Left lung (tissue), 10 donors: ENCODE data around the gene FLT4. TPM values are rescaled to one million over a fixed set of nuclear protein-coding genes. Genes with fewer than 3 reads are reported as not detected.

Experiments used
- ATAC-seq: fragments of 200-7000 bp; cut with Tn5 transposase; one replicate; pipeline ENCODE4 v1.9.1; 2020; ENCODE audit warnings: moderate library complexity
- DNase-seq, 4 donors: peaks; one replicate each; pipeline ENCODE4 v3.0.0-alpha.2; 2013 to 2020
- H3K27ac ChIP-seq, 2 donors: fragments of 200-600 bp; sonication (generic) in 1 of 2; one replicate each; pipeline versions ENCODE4 v1.5.0 to v1.8.0; 2020 to 2021
- H3K27me3 ChIP-seq, 2 donors: fragments of 200-600 bp; sonication (generic) in 1 of 2; one replicate each; pipeline versions ENCODE4 v1.5.0 to v1.8.0; 2020 to 2021
- H3K36me3 ChIP-seq, 2 donors: fragments of 200-600 bp; sonication (generic) in 1 of 2; one replicate each; pipeline versions ENCODE4 v1.5.0 to v1.8.0; 2020 to 2021
- H3K4me1 ChIP-seq, 2 donors: fragments of 200-600 bp; one replicate each; pipeline ENCODE4 v1.8.0; 2021
- H3K4me3 ChIP-seq, 2 donors: fragments of 200-600 bp; sonication (generic) in 1 of 2; one replicate each; pipeline versions ENCODE4 v1.5.0 to v1.8.0; 2020 to 2021; ENCODE audit warnings: mild to moderate bottlenecking in 1 of 2
- H3K9me3 ChIP-seq, 2 donors: fragments of 200-600 bp; sonication (generic) in 1 of 2; one replicate each; pipeline versions ENCODE4 v1.5.0 to v1.8.0; 2020 to 2021
- CTCF ChIP-seq, 2 donors: fragments of 200-600 bp; sonication (generic) in 1 of 2; IDR thresholded peaks; one replicate each; pipeline versions ENCODE4 v1.5.0 to v1.8.0; 2021; ENCODE audit warnings: antibody characterized with exemption in 2 of 2
- intact Hi-C, 2 donors: fragments of 100-400 bp; cut with DNase I; formaldehyde crosslinking; loops; one replicate each; pipeline versions ENCODE4 v1.11.2 to v1.14.2; 2022
- polyA plus RNA-seq, 6 donors: library from polyadenylated mRNA; unstranded; fragments of 120-200 nt; gene quantifications; one replicate each; pipeline ENCODE4 v1.2.1, GENCODE V29; 2013; ENCODE audit not compliant: insufficient read length in 6 of 6
- total RNA-seq, 2 donors: library from RNA; stranded (reverse); fragmentation: NEBNext Ultra II Directional; extraction: Animal tissue kit (Norgen Biotek cat#: 25700); gene quantifications; one replicate each; pipeline ENCODE4 v1.2.1, GENCODE V29; 2021
- donor health status: DM: no; HTN: yes; CAD: no.
- donor health status: DM: no; HTN: no; CAD: no.

The FLT4 gene
- total and polyA plus RNA-seq, 8 donors = 21.7 to 48.5 (median 38.2) TPM

GRCh38 chr5:180625791-180626660 lies 23.4 kb downstream of the FLT4 start:
- no peak for TF ChIP-seq CTCF (IDR thresholded peaks at IDR 0.05)
- peaks cover 0 to 11% of the 10 kb centered on the region in 2 donors for H3K4me1 ChIP-seq
- ATAC-seq (no peak), DNase-seq (peak in 1 of 4 donors; percentile 58)
- H3K27me3 ChIP-seq = peaks cover 0 to 7% of the 10 kb centered on the region in 2 donors
- no peak overlapping the region for H3K4me3 ChIP-seq
- no peaks in the 10 kb centered on the region for H3K36me3 ChIP-seq
- H3K9me3 ChIP-seq = no peaks in the 10 kb centered on the region
- H3K27ac ChIP-seq = no peak overlapping the region
- intact Hi-C loops = no loop called here

GRCh38 chr5:180625125-180625790 lies 24.1 kb downstream of the FLT4 start:
- ATAC-seq = no peak
- Histone ChIP-seq H3K9me3 (no peaks in the 10 kb centered on the region), H3K36me3 (no peaks in the 10 kb centered on the region), H3K4me1 (peaks cover 0 to 11% of the 10 kb centered on the region in 2 donors), H3K27ac (no peak overlapping the region), H3K4me3 (no peak overlapping the region), H3K27me3 (peaks cover 0 to 13% of the 10 kb centered on the region in 2 donors)
- TF ChIP-seq CTCF (IDR thresholded peaks at IDR 0.05) = no peak
- no peak for DNase-seq
- intact Hi-C loops = no loop called here

- Histone ChIP-seq H3K9me3 (no peaks in the 10 kb centered on the region), H3K27me3 (peaks cover 0 to 20% of the 10 kb centered on the region in 2 donors), H3K27ac (no peak overlapping the region), H3K4me3 (no peak overlapping the region), H3K4me1 (peaks cover 0 to 11% of the 10 kb centered on the region in 2 donors), H3K36me3 (no peaks in the 10 kb centered on the region)
- DNase-seq = no peak
- ATAC-seq = no peak
- intact Hi-C loops = no loop called here
- TF ChIP-seq CTCF (IDR thresholded peaks at IDR 0.05) = no peak
Measured at GRCh38 chr5:180624587-180624986, 24.8 kb downstream of the FLT4 start.

GRCh38 chr5:180623844-180624243 lies 25.6 kb downstream of the FLT4 start:
- DNase-seq (no peak), ATAC-seq (no peak)
- Histone ChIP-seq H3K27me3 (peaks cover 0 to 27% of the 10 kb centered on the region in 2 donors), H3K4me1 (peaks cover 0 to 11% of the 10 kb centered on the region in 2 donors), H3K4me3 (no peak overlapping the region), H3K27ac (peak overlapping the region in 1 of 2 donors; percentile 37), H3K36me3 (no peaks in the 10 kb centered on the region), H3K9me3 (no peaks in the 10 kb centered on the region)
- TF ChIP-seq CTCF (IDR thresholded peaks at IDR 0.05) = no peak
- intact Hi-C loops = no loop called here

DNA sequence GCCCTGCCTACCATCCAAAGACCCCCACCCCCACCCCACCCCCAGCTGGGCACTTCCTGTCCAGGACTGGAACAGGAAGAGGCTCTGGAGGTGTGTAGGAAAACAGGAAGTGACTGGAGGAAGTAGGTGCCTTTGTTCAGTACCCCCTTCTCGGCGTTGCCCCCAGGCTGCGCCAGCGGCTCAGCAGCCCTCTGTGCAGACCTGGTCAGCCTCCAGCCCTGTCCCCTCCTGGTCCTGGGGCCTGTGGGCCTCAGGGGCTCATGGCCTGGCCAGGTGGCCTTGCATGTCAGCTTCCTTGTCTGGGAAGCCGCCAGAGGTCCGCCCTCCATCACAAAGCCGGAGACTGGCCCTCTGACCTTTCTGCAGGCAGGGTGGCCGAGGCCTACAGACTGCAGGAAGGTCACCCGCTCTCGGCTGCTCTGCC lies 26.0 kb downstream of the FLT4 start:
- peak overlapping the region; percentile 13 to 37 for H3K27ac ChIP-seq
- no peaks in the 10 kb centered on the region for H3K36me3 ChIP-seq
- no peak for DNase-seq
- H3K9me3 ChIP-seq = no peaks in the 10 kb centered on the region
- ATAC-seq = no peak
- intact Hi-C loops = no loop called here
- no peak for TF ChIP-seq CTCF (IDR thresholded peaks at IDR 0.05)
- H3K27me3 ChIP-seq = peaks cover 0 to 31% of the 10 kb centered on the region in 2 donors
- peaks cover 0 to 15% of the 10 kb centered on the region in 2 donors for H3K4me1 ChIP-seq
- no peak overlapping the region for H3K4me3 ChIP-seq
